Gastroesophageal sphincter (tissue), 4 donors: ENCODE results near the gene MYMX. TPM values are rescaled to one million over a fixed set of nuclear protein-coding genes. Genes with fewer than 3 reads are reported as not detected.
A peak's percentile ranks its signal among the peaks of the same experiment; 100 is the strongest.

Experiments
- ATAC-seq: fragments of 150-250 bp; one replicate; pipeline ENCODE4 v1.9.1; 2016; ENCODE audit warnings: mild to moderate bottlenecking, moderate library complexity
- H3K27ac ChIP-seq, 4 donors: fragments of 200-600 bp; sonication (generic) in 3 of 4; 1 replicate in 3 of 4; 2 replicates in 1 of 4; pipeline ENCODE4 v1.5.1; 2016 to 2019
- H3K27me3 ChIP-seq: fragments of 200-600 bp; sonication (generic); one replicate; pipeline ENCODE4 v1.5.1; 2019
- H3K36me3 ChIP-seq, 2 donors: fragments of 200-600 bp; sonication (generic); one replicate each; pipeline ENCODE4 v1.5.1; 2019; ENCODE audit warnings: control low read depth in 1 of 2
- H3K4me1 ChIP-seq, 3 donors: fragments of 200-600 bp; sonication (generic); 1 replicate in 2 of 3; 2 replicates in 1 of 3; pipeline ENCODE4 v1.5.1; 2016 to 2019; ENCODE audit warnings: control low read depth in 2 of 3
- H3K4me3 ChIP-seq, 2 donors: fragments of 200-600 bp; sonication (generic); one replicate each; pipeline ENCODE4 v1.5.1; 2019; ENCODE audit warnings: mild to moderate bottlenecking in 1 of 2, moderate library complexity in 1 of 2
- H3K9me3 ChIP-seq, 3 donors: fragments of 200-600 bp; sonication (generic); one replicate each; pipeline ENCODE4 v1.5.1; 2017 to 2019; ENCODE audit warnings: control low read depth in 2 of 3
- EP300 ChIP-seq: sonication (generic); formaldehyde crosslinking; IDR thresholded peaks from one replicate; pipeline ENCODE4 v1.6.1; 2017; ENCODE audit warnings: antibody characterized with exemption, mild to moderate bottlenecking
- POLR2A ChIP-seq, 2 donors: fragments of 450-650 bp; IDR thresholded peaks; one replicate each; pipeline ENCODE4 v1.6.1; 2017; ENCODE audit warnings: antibody characterized with exemption in 2 of 2, mild to moderate bottlenecking in 2 of 2, moderate library complexity in 1 of 2
- POLR2AphosphoS5 ChIP-seq: sonication (generic); formaldehyde crosslinking; IDR thresholded peaks from one replicate; pipeline ENCODE4 v1.6.1; 2017; ENCODE audit warnings: antibody characterized with exemption
- WGBS, 2 donors: methylation state at CpG; one replicate each; pipeline ENCODE4 v1.1.5; 2018; ENCODE audit warnings: low coverage in 1 of 2; 5-methylcytosine and 5-hydroxymethylcytosine counted together
- total RNA-seq, 4 donors: library from RNA; depleted of rRNA; stranded (reverse); fragments of >200 nt; gene quantifications; one replicate each; pipeline ENCODE4 v1.1.0, GENCODE V29; 2016
- TF ChIP-seq, protein P1 (sequence below), 4 experiments: fragments of 200-600 bp in 2 of 4; fragments of 450-650 bp in 2 of 4; sonication (generic) in 1 of 4; IDR thresholded peaks; one replicate each; pipeline ENCODE4 v1.5.1; 2017 to 2019; ENCODE audit warnings: antibody characterized with exemption in 4 of 4, mild to moderate bottlenecking in 2 of 4, moderate library complexity in 2 of 4

The MYMX gene
- total RNA-seq, 4 donors from 2014 or later = 1.4 TPM; not detected in 3

DNA sequence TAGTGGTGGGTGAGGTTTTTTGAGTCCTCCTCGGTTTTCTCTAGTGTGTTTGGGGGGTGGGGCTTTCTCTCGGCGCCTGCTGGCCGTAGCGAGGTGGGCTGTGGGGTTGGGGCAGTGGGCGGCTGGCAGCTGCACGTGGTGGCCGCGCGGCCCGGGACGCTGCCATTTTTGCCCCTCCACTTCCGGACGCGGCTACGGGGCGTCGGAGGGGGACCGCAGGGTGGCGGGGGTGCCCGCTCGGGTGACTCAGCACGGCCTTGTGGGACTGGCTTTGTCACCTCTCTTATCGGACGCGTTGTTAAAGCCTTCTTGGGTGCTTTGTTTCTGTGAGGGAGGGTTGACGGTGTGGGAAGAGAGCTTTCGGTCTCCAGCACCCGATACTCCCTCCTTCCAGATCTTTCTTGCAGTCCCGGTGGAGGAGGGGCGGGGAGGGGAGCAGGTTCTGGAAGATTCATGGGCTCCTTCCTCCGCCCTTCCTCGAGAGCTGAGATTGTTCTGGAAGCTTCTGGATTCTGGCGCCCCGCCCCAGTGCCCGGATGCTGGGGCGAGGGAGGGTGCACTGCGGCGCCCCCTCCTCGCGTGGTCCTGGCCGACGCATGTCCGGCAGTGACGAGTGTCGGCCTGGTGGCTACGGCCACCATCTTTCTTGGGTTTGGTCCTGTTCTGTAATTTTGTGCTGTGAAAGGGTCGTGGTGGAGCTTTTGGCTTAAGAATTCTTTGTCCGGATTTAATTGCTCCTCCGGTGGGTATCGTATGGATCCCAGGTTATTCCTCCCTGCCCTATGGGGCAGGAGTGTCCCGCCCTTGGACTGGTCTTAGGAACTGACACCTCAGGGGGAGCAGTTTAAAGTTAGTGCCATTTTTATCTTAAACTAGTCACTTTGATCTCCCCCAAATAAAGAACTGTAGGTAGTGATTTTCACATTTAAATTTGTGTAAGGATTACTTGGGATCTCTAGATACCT, 30.9 kb downstream of the MYMX start:
- Histone ChIP-seq H3K27ac (peak overlapping the region; percentile 87 to 100 (median 98)), H3K4me3 (peak overlapping the region; percentile 63 to 79), H3K4me1 (peaks cover 0 to 60% (median 18%) of the 10 kb centered on the region in 3 donors), H3K36me3 (peaks cover 0 to 43% of the 10 kb centered on the region in 2 donors), H3K9me3 (no peaks in the 10 kb centered on the region), H3K27me3 (no peaks in the 10 kb centered on the region)
- TF ChIP-seq, protein P1, sequence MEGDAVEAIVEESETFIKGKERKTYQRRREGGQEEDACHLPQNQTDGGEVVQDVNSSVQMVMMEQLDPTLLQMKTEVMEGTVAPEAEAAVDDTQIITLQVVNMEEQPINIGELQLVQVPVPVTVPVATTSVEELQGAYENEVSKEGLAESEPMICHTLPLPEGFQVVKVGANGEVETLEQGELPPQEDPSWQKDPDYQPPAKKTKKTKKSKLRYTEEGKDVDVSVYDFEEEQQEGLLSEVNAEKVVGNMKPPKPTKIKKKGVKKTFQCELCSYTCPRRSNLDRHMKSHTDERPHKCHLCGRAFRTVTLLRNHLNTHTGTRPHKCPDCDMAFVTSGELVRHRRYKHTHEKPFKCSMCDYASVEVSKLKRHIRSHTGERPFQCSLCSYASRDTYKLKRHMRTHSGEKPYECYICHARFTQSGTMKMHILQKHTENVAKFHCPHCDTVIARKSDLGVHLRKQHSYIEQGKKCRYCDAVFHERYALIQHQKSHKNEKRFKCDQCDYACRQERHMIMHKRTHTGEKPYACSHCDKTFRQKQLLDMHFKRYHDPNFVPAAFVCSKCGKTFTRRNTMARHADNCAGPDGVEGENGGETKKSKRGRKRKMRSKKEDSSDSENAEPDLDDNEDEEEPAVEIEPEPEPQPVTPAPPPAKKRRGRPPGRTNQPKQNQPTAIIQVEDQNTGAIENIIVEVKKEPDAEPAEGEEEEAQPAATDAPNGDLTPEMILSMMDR (IDR thresholded peaks at IDR 0.05) = no peak
- TF ChIP-seq POLR2AphosphoS5 (no peak), EP300 (no peak), POLR2A (IDR thresholded peaks at IDR 0.05) (no peak)
- ATAC-seq = peak; percentile 46
- 0% methylated on average over 5 to 7 of the region's 52 CpGs for WGBS, 2 donors

DNA sequence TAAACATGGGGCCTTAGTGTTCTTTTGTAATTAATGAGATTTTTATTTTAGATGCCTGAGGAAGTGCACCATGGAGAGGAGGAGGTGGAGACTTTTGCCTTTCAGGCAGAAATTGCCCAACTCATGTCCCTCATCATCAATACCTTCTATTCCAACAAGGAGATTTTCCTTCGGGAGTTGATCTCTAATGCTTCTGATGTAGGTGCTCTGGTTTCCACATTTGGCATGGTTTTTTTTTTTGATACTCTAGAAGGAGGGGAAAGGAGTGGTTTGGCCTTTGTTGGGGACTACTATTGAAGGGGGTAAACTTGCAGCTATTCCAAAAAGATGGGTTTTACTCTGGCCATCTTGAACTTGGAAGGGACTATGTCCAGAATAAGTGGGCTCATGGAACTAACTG, 31.9 kb downstream of the MYMX start:
- H3K4me1 ChIP-seq = peaks cover 0 to 69% (median 18%) of the 10 kb centered on the region in 3 donors
- ATAC-seq = no peak

DNA sequence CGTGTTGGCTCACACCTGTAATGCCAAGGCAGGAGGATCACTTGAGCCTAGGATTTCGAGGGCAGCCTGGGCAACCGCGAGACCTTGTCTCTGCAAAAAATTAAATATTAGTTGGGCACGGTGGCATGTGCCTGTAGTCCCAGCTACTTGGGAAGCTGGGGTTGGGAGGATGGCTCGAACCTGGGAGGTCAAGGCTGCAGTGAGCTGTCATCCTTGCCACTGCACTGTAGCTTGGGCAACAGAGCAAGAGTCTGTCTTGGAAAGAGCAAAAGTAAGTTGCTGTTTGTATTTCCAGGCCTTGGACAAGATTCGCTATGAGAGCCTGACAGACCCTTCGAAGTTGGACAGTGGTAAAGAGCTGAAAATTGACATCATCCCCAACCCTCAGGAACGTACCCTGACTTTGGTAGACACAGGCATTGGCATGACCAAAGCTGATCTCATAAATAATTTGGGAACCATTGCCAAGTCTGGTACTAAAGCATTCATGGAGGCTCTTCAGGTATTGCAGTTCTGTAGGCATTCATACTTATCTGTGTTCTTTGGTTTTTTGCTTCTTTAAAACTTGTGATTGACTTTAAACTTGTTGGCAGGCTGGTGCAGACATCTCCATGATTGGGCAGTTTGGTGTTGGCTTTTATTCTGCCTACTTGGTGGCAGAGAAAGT, 32.5 kb downstream of the MYMX start:
- Histone ChIP-seq H3K27me3 (no peaks in the 10 kb centered on the region), H3K27ac (peak overlapping the region in 2 of 4 donors; percentile 96 to 99), H3K4me3 (peak overlapping the region in 1 of 2 donors; percentile 63), H3K4me1 (peaks cover 0 to 75% (median 18%) of the 10 kb centered on the region in 3 donors), H3K9me3 (no peaks in the 10 kb centered on the region), H3K36me3 (peaks cover 0 to 59% of the 10 kb centered on the region in 2 donors)
- no peak for ATAC-seq
- WGBS, 2 donors = 73 to 87% methylated on average over 5 to 6 of the region's 9 CpGs
- TF ChIP-seq POLR2AphosphoS5 (no peak), EP300 (no peak), POLR2A (IDR thresholded peaks at IDR 0.05) (no peak)
- TF ChIP-seq, protein P1 (IDR thresholded peaks at IDR 0.05) = no peak

More for the DNA sequence above, 31.9 kb downstream of the MYMX start:
- no peaks in the 10 kb centered on the region for H3K27me3 ChIP-seq
- WGBS, 2 donors = 0 to 14% methylated on average over 1 of the region's 1 CpG
- peak overlapping the region; percentile 63 to 79 for H3K4me3 ChIP-seq
- H3K9me3 ChIP-seq = no peaks in the 10 kb centered on the region
- peak overlapping the region in 3 of 4 donors; percentile 96 to 100 (median 99) for H3K27ac ChIP-seq
- H3K36me3 ChIP-seq = peaks cover 0 to 53% of the 10 kb centered on the region in 2 donors
- TF ChIP-seq POLR2AphosphoS5 (no peak), EP300 (no peak), POLR2A (IDR thresholded peaks at IDR 0.05) (no peak)
- TF ChIP-seq, protein P1 (IDR thresholded peaks at IDR 0.05) = no peak

DNA sequence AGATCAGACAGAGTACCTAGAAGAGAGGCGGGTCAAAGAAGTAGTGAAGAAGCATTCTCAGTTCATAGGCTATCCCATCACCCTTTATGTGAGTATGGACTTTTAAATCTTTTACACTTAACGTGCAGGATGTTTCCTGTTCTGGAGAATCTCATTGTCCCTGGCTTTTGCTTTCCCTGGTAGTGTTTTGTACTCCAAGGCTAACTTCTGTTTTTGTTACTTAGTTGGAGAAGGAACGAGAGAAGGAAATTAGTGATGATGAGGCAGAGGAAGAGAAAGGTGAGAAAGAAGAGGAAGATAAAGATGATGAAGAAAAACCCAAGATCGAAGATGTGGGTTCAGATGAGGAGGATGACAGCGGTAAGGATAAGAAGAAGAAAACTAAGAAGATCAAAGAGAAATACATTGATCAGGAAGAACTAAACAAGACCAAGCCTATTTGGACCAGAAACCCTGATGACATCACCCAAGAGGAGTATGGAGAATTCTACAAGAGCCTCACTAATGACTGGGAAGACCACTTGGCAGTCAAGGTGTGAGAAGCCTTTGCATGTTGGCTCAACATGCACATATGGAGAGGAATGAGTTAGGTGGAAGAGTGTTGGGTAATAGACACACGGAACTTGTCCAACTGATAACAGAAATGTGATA, 33.5 kb downstream of the MYMX start:
- Histone ChIP-seq H3K27me3 (no peaks in the 10 kb centered on the region), H3K4me3 (no peak overlapping the region), H3K9me3 (no peaks in the 10 kb centered on the region), H3K27ac (no peak overlapping the region), H3K4me1 (peaks cover 0 to 81% (median 18%) of the 10 kb centered on the region in 3 donors), H3K36me3 (peaks cover 0 to 69% of the 10 kb centered on the region in 2 donors)
- TF ChIP-seq, protein P1 (IDR thresholded peaks at IDR 0.05) = no peak
- no peak for TF ChIP-seq POLR2A (IDR thresholded peaks at IDR 0.05)
- TF ChIP-seq EP300 = no peak
- TF ChIP-seq POLR2AphosphoS5 = no peak
- 55% methylated on average over 1 to 6 of the region's 6 CpGs for WGBS, 2 donors
- ATAC-seq = no peak
